Measurements from ENCODE around the gene TPK1. TPM values are rescaled to one million over a fixed set of nuclear protein-coding genes. Genes with fewer than 3 reads are reported as not detected.
"Not testable (repeated sequence)": the region's sequence is repeated elsewhere in the genome, so short reads cannot be mapped to it uniquely, and the experiment has no call there.

Gene TPK1
- total RNA-seq, 8 experiments from 2014 or later, result 3.9 to 18.0 (median 8.4) TPM

DNA sequence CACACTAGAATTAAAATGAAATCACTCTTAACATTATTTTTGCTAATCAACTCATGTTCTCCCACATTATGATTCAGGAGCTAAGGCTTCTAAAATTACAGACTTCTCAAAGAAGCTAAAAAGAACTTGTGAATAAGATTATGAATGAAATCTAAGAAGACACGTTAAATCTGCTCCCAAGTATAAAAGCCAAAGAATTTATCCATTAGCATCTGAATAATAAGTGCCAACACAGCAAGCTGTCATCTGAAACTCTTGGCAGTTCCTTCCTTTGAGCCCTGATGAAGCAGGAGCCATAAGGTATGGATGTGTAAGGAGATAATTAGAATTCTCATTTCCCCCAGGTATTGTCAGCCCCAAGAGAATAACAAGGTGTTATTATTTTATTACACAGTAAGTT is 50.3 kb downstream of the TPK1 start:
- ATAC-seq (replicated peaks in 6 of 8), result no peak
- Histone ChIP-seq H3K4me1 (replicated peaks in 1 of 2) (no peaks in the 10 kb centered on the region), H3K4me3 (no peak overlapping the region), H3K27ac (no peak overlapping the region)
- in situ Hi-C loops (cut with MboI; ENCODE audit: low pct_unique_long_range_greater_than_20kb in 2 of 9, low sequenced_read_pairs in 9 of 9, unreplicated experiment in 9 of 9), result no loop called here
- WGBS, 10 experiments, result 10 to 57% (median 20%) methylated on average over 1 of the region's 1 CpG; no CpG with 5 or more reads in 3 of the 10 experiments

DNA sequence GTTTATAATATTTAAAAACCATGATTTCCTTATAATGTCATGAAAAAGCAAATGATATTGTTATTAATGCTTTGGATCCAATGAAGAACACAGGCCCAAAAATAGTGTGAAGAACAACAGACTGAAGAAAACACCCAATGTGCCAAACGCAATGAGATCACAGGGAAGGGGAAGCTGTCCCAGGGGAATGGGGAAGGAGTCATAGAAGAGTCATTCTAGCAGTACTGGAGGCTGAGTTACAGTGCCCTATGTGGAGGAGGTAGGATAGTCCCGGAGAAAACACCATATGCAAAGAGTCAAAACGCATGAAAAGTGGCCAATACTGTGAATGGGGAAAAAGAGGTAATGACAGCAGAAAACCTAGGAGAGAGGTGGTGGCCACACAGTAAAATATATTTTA is 50.9 kb downstream of the TPK1 start:
- Histone ChIP-seq H3K4me1 (replicated peaks in 1 of 2) (no peaks in the 10 kb centered on the region), H3K4me3 (no peak overlapping the region), H3K27ac (no peak overlapping the region)
- in situ Hi-C loops (cut with MboI; ENCODE audit: low pct_unique_long_range_greater_than_20kb in 2 of 9, low sequenced_read_pairs in 9 of 9, unreplicated experiment in 9 of 9), result no loop called here
- 20 to 100% (median 84%) methylated on average over 1 to 3 of the region's 3 CpGs for WGBS, 10 experiments
- peak in 2 of 8 experiments; percentile 61 to 63 for ATAC-seq (replicated peaks in 6 of 8)

DNA sequence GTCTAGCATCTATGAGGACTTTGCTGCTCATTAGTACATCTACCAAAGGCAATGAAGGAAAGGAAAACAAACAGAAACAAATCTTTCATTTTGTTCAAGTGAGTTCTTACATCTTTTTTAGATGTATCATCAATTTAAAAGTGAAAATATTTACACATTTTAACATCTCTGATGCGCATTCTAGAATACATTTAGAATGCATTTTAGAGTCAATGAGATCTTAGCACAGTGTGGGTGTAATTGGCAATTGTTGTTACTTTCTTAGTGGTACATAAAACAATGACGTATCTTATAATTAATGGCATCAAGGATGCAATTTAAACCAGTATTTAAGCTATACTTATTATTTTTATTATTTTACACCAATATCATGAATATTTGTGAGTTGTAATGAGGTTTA is 51.4 kb downstream of the TPK1 start:
- WGBS, 10 experiments, result 0 to 100% (median 70%) methylated on average over 1 to 2 of the region's 2 CpGs; no CpG with 5 or more reads in 2 of the 10 experiments
- Histone ChIP-seq H3K4me3 (no peak overlapping the region), H3K4me1 (replicated peaks in 1 of 2) (no peaks in the 10 kb centered on the region), H3K27ac (no peak overlapping the region)
- in situ Hi-C loops (cut with MboI; ENCODE audit: low pct_unique_long_range_greater_than_20kb in 2 of 9, low sequenced_read_pairs in 9 of 9, unreplicated experiment in 9 of 9), result no loop called here
- peak in 3 of 8 experiments; percentile 61 to 77 (median 73) for ATAC-seq (replicated peaks in 6 of 8)

- no peaks in the 10 kb centered on the region for H3K4me1 ChIP-seq (replicated peaks in 1 of 2)
- no peak overlapping the region for H3K27ac ChIP-seq
- no peak overlapping the region for H3K4me3 ChIP-seq
- in situ Hi-C loops (cut with MboI; ENCODE audit: low pct_unique_long_range_greater_than_20kb in 2 of 9, low sequenced_read_pairs in 9 of 9, unreplicated experiment in 9 of 9), result no loop called here
- ATAC-seq (replicated peaks in 6 of 8), result no peak
- 0 to 83% (median 20%) methylated on average over 1 of the region's 1 CpG; no CpG with 5 or more reads in 3 of the 10 experiments for WGBS, 10 experiments
Observed at GRCh38 chr7:144782883-144783282, 53.0 kb downstream of the TPK1 start.

GRCh38 chr7:144780071-144780608 is 55.7 kb downstream of the TPK1 start:
- Histone ChIP-seq H3K4me1 (replicated peaks in 1 of 2) (no peaks in the 10 kb centered on the region), H3K4me3 (no peak overlapping the region), H3K27ac (no peak overlapping the region)
- in situ Hi-C loops (cut with MboI; ENCODE audit: low pct_unique_long_range_greater_than_20kb in 2 of 9, low sequenced_read_pairs in 9 of 9, unreplicated experiment in 9 of 9), result no loop called here
- ATAC-seq (replicated peaks in 6 of 8), result no peak
- 40 to 100% (median 88%) methylated on average over 1 to 3 of the region's 4 CpGs; no CpG with 5 or more reads in 6 of the 10 experiments for WGBS, 10 experiments

- ATAC-seq (replicated peaks in 6 of 8); in situ Hi-C loops (cut with MboI; ENCODE audit: low pct_unique_long_range_greater_than_20kb in 2 of 9, low sequenced_read_pairs in 9 of 9, unreplicated experiment in 9 of 9); H3K27ac ChIP-seq; H3K4me3 ChIP-seq; H3K4me1 ChIP-seq (replicated peaks in 1 of 2): not testable (repeated sequence)
- 20 to 100% (median 84%) methylated on average over 1 to 3 of the region's 3 CpGs; no CpG with 5 or more reads in 2 of the 10 experiments for WGBS, 10 experiments
Observed at GRCh38 chr7:144777889-144778288, 58.0 kb downstream of the TPK1 start.

GRCh38 chr7:144777005-144777839 is 58.6 kb downstream of the TPK1 start:
- H3K27ac ChIP-seq, result no peak overlapping the region
- ATAC-seq (replicated peaks in 6 of 8), result no peak
- H3K4me1 ChIP-seq (replicated peaks in 1 of 2), result peaks cover 0 to under 1% of the 10 kb centered on the region in 2 donors
- in situ Hi-C loops (cut with MboI; ENCODE audit: low pct_unique_long_range_greater_than_20kb in 2 of 9, low sequenced_read_pairs in 9 of 9, unreplicated experiment in 9 of 9), result no loop called here
- no peak overlapping the region for H3K4me3 ChIP-seq
- WGBS, 10 experiments, result 35 to 100% (median 89%) methylated on average over 1 to 3 of the region's 3 CpGs; no CpG with 5 or more reads in 2 of the 10 experiments

- in situ Hi-C loops (cut with MboI; ENCODE audit: low pct_unique_long_range_greater_than_20kb in 2 of 9, low sequenced_read_pairs in 9 of 9, unreplicated experiment in 9 of 9), result no loop called here
- 0 to 90% (median 77%) methylated on average over 1 to 4 of the region's 4 CpGs for WGBS, 10 experiments
- no peak overlapping the region for H3K27ac ChIP-seq
- ATAC-seq (replicated peaks in 6 of 8), result no peak
- H3K4me3 ChIP-seq, result no peak overlapping the region
- H3K4me1 ChIP-seq (replicated peaks in 1 of 2), result peaks cover 0 to 8% of the 10 kb centered on the region in 2 donors
Observed at GRCh38 chr7:144776447-144776846, 59.4 kb downstream of the TPK1 start.

GRCh38 chr7:144775749-144776148 is 60.1 kb downstream of the TPK1 start:
- no peak overlapping the region for H3K4me3 ChIP-seq
- H3K4me1 ChIP-seq (replicated peaks in 1 of 2), result peaks cover 0 to 15% of the 10 kb centered on the region in 2 donors
- in situ Hi-C loops (cut with MboI; ENCODE audit: low pct_unique_long_range_greater_than_20kb in 2 of 9, low sequenced_read_pairs in 9 of 9, unreplicated experiment in 9 of 9), result no loop called here
- 0 to 100% (median 92%) methylated on average over 1 to 2 of the region's 2 CpGs; no CpG with 5 or more reads in 6 of the 10 experiments for WGBS, 10 experiments
- ATAC-seq (replicated peaks in 6 of 8), result no peak
- H3K27ac ChIP-seq, result no peak overlapping the region

DNA sequence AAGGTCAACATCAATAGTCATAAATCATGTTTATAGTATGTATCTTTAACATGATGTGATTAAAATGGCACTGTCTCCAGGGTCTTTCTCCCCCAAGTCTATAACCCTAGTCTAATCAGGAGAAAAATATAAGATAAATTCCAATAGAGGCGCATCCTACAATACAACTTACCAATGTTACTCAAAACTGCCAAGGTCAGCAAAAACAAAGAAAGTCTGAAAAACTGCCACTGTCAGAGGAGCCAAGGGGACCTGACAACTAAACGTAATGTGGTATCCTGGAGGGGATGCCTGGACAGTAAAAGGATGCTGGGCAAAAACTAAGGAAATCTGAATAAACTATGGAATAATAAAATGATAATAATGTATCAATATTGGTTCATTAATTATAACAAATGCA is 63.9 kb downstream of the TPK1 start:
- peaks cover 0 to 18% of the 10 kb centered on the region in 2 donors for H3K4me1 ChIP-seq (replicated peaks in 1 of 2)
- no peak overlapping the region for H3K4me3 ChIP-seq
- no peak overlapping the region for H3K27ac ChIP-seq
- in situ Hi-C loops (cut with MboI; ENCODE audit: low pct_unique_long_range_greater_than_20kb in 2 of 9, low sequenced_read_pairs in 9 of 9, unreplicated experiment in 9 of 9), result no loop called here
- 14 to 100% (median 70%) methylated on average over 1 to 2 of the region's 2 CpGs; no CpG with 5 or more reads in 2 of the 10 experiments for WGBS, 10 experiments
- ATAC-seq (replicated peaks in 6 of 8), result no peak

DNA sequence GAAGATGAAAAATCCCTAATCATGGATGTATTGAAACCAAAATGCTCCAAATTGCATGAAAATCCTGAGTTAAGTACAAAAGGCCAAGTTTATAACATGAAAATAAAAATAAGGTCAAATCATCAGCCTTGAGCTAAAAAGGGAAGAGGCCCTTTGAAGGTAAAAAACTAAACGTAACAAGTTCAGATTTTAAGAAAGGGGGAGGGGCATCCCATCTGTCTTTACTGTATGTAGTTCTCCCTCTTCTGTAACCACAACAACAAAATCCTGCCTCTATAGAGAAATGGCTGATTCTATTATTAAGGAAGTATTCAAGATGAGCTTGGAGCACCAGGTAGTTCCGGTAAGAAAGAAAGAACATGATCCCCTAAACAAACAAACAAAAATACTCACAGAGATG is 64.7 kb downstream of the TPK1 start:
- in situ Hi-C loops (cut with MboI; ENCODE audit: low pct_unique_long_range_greater_than_20kb in 2 of 9, low sequenced_read_pairs in 9 of 9, unreplicated experiment in 9 of 9), result no loop called here
- 0 to 100% (median 78%) methylated on average over 1 to 2 of the region's 2 CpGs; no CpG with 5 or more reads in 2 of the 10 experiments for WGBS, 10 experiments
- H3K27ac ChIP-seq, result no peak overlapping the region
- H3K4me1 ChIP-seq (replicated peaks in 1 of 2), result peaks cover 0 to 20% of the 10 kb centered on the region in 2 donors
- no peak for ATAC-seq (replicated peaks in 6 of 8)
- no peak overlapping the region for H3K4me3 ChIP-seq

DNA sequence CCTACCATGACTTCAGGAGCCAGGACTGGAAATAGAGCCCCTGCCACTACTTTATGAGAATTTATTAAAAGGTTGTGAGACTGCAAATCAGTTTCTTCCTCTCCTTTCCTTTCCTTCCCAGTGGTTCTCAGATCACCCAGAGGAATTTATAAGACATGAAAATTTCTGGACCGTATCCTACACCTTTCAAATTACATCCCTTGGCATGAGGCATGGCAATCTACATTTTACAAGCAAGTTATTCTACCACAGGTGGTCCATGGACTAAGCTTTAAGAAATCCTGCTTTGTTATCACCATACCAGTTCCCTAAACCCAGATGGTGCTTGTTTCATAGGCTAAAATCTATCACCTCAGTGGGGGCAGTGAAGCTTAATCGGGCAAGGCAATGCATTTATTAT is 66.5 kb downstream of the TPK1 start:
- H3K4me3 ChIP-seq, result no peak overlapping the region
- WGBS, 10 experiments, result 29 to 100% (median 80%) methylated on average over 1 to 2 of the region's 2 CpGs; no CpG with 5 or more reads in 4 of the 10 experiments
- no peak for ATAC-seq (replicated peaks in 6 of 8)
- in situ Hi-C loops (cut with MboI; ENCODE audit: low pct_unique_long_range_greater_than_20kb in 2 of 9, low sequenced_read_pairs in 9 of 9, unreplicated experiment in 9 of 9), result no loop called here
- peaks cover 0 to 20% of the 10 kb centered on the region in 2 donors for H3K4me1 ChIP-seq (replicated peaks in 1 of 2)
- no peak overlapping the region for H3K27ac ChIP-seq

DNA sequence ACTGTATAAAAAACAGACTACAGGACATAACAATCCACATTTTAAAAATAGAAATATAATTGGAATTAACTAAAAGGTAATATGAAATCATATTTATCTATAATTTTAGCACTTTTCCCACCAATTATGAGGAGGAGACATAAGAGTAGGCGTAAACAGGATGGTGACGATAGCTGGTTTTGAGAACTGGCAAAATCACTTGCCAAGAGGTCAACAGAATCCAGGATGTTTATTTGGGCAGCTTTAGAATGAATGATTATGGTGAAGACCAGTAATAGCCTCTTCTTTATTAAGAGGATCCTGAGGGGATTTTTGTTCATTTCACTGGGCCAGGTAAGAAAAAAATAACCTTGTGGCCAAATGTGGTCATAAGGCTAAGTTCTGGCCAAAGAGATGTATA is 67.2 kb downstream of the TPK1 start:
- in situ Hi-C loops (cut with MboI; ENCODE audit: low pct_unique_long_range_greater_than_20kb in 2 of 9, low sequenced_read_pairs in 9 of 9, unreplicated experiment in 9 of 9), result no loop called here
- Histone ChIP-seq H3K4me3 (no peak overlapping the region), H3K27ac (no peak overlapping the region), H3K4me1 (replicated peaks in 1 of 2) (peaks cover 0 to 20% of the 10 kb centered on the region in 2 donors)
- 89 to 100% (median 95%) methylated on average over 2 of the region's 2 CpGs for WGBS, 10 experiments
- no peak for ATAC-seq (replicated peaks in 6 of 8)
